Cardiac septum (tissue), 1 donor: ENCODE measurements around the gene SAA1. TPM values are rescaled to one million over a fixed set of nuclear protein-coding genes. Genes with fewer than 3 reads are reported as not detected.

Experiments
- DNase-seq: peaks from one replicate; pipeline ENCODE4 v3.0.0-alpha.2; 2020; ENCODE audit warnings: low spot score
- intact Hi-C: fragments of 100-400 bp; cut with DNase I; formaldehyde crosslinking; loops from one replicate; pipeline ENCODE4 v1.14.0; 2022
- total RNA-seq: library from RNA; stranded (reverse); fragmentation: NEBNext Ultra II Directional; extraction: Animal tissue kit (Norgen Biotek cat#: 25700); gene quantifications from one replicate; pipeline ENCODE4 v1.2.1, GENCODE V29; 2021
- donor health status: DM: no; HTN: no; CAD: no.

Gene SAA1
- total RNA-seq, 1 donor from 2014 or later = 1.5 TPM

GRCh38 chr11:18307461-18308139 is 41.5 kb downstream of the SAA1 start:
- intact Hi-C loops = no loop called here
- no peak for DNase-seq

- intact Hi-C loops = no loop called here
- no peak for DNase-seq
Observed at GRCh38 chr11:18308242-18308641, 42.2 kb downstream of the SAA1 start.

GRCh38 chr11:18309691-18310090 is 43.6 kb downstream of the SAA1 start:
- intact Hi-C loops = no loop called here
- no peak for DNase-seq

DNA sequence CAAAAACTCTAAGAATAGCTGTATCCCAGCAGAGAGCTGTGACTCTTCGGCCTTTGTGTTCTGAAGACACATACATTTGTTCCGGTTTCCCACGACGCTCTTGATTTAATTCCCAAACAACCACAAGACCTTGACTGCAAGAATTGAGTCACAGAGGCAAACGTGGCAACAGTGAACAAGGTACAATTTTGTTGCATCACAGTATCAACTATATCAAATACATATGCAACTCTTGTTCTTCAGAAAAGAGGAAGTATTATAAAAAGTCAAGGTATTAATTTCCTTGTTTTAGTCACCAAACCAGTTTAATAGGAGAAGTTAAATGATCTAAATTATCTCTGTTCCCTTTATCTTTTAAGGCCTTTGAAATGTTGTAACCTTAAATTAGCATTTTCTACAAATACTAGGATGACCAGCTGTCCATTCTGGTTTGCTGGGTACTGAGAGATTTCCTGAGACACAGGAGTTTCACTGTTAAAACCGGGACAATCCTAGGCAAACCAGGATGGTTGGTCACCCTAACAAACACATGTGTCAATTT is 44.8 kb downstream of the SAA1 start:
- DNase-seq = no peak
- intact Hi-C loops = no loop called here

GRCh38 chr11:18312012-18312411 is 45.9 kb downstream of the SAA1 start:
- intact Hi-C loops = no loop called here
- DNase-seq = no peak

DNA sequence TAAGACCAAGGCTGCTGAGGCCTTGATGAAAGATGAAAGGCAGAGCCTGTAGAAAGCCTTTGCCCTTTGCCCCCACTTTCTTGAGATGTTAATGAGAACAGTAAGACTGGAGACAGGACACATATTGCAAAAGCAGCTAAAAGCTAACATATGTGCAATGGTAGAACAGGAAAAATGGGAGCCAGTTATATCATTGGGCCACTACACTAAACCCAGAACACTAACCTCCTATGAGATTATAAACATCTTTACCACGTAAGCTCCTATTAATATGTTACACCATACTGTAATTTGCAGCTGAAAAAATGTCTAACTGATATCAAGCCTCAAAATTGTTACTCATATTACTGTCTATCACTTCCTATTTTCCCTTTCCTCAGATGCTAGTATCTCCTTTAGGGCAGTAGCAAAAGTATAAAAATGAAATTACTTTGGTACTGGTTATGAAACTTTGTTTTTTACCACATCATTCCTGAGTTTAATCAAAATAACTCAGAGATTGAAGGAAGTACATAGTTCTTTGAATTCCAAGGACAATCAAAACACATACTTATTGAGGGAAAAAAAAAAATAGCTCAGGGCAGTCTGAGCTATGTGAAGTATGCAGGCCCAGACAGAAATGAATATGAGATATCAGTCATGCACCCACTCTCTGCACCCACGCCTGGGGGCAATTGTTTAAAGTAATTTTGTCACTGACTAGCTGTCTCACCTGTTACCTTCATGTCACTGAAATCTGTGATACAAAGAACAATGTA is 46.8 kb downstream of the SAA1 start:
- intact Hi-C loops = no loop called here
- no peak for DNase-seq

GRCh38 chr11:18313965-18314763 is 48.1 kb downstream of the SAA1 start:
- no peak for DNase-seq
- intact Hi-C loops = no loop called here

DNA sequence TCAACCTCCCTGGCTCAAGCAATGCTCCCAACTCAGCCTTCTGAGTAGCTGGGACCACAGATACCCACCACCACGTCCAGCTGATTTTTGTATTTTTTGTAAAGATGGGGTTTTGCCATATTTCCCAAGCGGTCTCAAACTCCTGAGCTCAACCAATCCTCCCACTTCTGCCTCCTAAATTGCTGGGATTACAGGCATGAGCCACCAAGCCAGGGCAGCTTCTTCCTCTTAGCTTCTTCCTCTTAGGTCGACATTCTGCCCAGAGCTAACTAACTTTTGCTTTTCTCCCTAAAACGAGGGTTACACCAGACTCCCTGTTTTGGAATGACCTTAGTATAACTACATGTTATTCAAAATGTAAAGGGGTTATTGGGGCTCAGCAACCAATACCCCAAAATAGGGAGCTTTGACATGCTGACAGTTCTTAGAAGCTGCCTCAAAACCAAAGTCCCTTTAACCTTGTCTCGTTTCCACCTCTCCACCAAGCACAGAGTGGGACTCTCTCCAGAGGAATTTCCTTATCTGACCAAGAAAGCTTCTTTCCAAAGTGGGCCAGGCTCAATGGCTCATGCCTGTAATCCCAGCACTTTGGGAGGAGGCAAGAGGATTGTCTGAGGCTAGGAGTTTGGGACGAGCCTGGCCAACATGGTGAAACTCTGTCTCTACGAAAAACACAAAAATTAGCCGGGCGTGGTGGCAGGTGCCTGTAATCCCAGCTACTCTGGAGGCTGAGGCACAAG is 48.9 kb downstream of the SAA1 start:
- no peak for DNase-seq
- intact Hi-C loops = no loop called here

DNA sequence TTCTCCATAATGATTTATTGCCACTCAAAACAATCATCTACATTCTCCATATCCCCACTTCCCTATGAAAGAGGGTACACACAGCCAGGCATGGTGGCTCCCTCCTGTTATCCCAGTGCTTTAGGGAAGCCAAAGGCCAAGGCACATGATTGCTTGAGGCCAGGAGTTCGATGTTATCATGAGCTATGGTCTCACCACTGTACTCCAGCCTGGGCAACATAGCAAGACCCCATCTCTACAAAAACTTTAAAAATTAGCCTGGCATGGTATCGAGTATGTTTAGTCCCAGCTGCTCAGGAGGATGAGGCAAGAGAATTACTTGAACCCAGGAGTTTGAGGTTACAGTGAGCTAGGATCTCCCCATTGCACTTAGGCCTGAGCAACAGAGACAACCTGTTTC is 49.8 kb downstream of the SAA1 start:
- no peak for DNase-seq
- intact Hi-C loops = no loop called here

- intact Hi-C loops = no loop called here
- DNase-seq = no peak
Observed at GRCh38 chr11:18317551-18317950, 51.5 kb downstream of the SAA1 start.

Other genes starting within 250 kb of the SAA1 start
- gene TPH1, start 220.0 kb upstream of the SAA1 start, total RNA-seq = 0.30 TPM
- gene SAAL1, start 160.2 kb upstream of the SAA1 start, total RNA-seq = 9.3 TPM
- not detected for gene MRGPRX3, start 133.7 kb upstream of the SAA1 start, total RNA-seq
- gene MRGPRX4, start 93.4 kb upstream of the SAA1 start, total RNA-seq = not detected
- gene SAA4, start 29.5 kb upstream of the SAA1 start, total RNA-seq = not detected
- gene SAA2, start 17.6 kb upstream of the SAA1 start, total RNA-seq = 0.48 TPM
- 11.2 TPM for gene HPS5, start 55.9 kb downstream of the SAA1 start, total RNA-seq
- gene GTF2H1, start 56.3 kb downstream of the SAA1 start, total RNA-seq = 23.6 TPM
- gene LDHA, start 128.3 kb downstream of the SAA1 start, total RNA-seq = 329 TPM
- gene LDHC, start 146.1 kb downstream of the SAA1 start, total RNA-seq = 1.2 TPM
- not detected for gene LDHAL6A, start 189.6 kb downstream of the SAA1 start, total RNA-seq